H1 (cell line): Measurements from ENCODE around the gene VDR. TPM values are rescaled to one million over a fixed set of nuclear protein-coding genes. Genes with fewer than 3 reads are reported as not detected.

Experiments
- CTCF ChIA-PET: fragments of 300-600 bp; sonication (Branson Sonifier 250); formaldehyde crosslinking; loops from one replicate; lab custom pipeline; 2021; ENCODE audit not compliant: partially characterized antibody; lab: Charles Lee
- POLR2A ChIA-PET: fragments of 300-600 bp; sonication (Branson Sonifier 250); formaldehyde crosslinking; loops from one replicate; lab custom pipeline; 2021; ENCODE audit warnings: inconsistent platforms; ENCODE audit not compliant: partially characterized antibody; lab: Charles Lee
- DNase-seq, 2 experiments: peaks; one replicate each; pipeline versions ENCODE4 v3.0.0 to v3.0.0-alpha.2; 2010 to 2022; ENCODE audit warnings: low spot score in 2 of 2, low read depth in 1 of 2, mixed read lengths in 1 of 2
- FAIRE-seq: peaks from 2 replicates; lab custom pipeline; 2011; peaks lifted over from hg19 to GRCh38; lab: Jason Lieb, UNC
- H2AFZ ChIP-seq: 2 replicates; pipeline ENCODE4 v1.8.1; 2012; ENCODE audit warnings: low read length, inconsistent platforms
- H2AK5ac ChIP-seq: 2 replicates; pipeline ENCODE4 v1.6.1; 2013; ENCODE audit warnings: low read depth, low read length
- H2BK120ac ChIP-seq: replicated peaks from 2 replicates; pipeline ENCODE3; 2013; ENCODE audit warnings: low read depth, low read length, inconsistent platforms
- H2BK12ac ChIP-seq: 2 replicates; pipeline ENCODE4 v1.6.1; 2013; ENCODE audit warnings: low read depth, low read length
- H2BK15ac ChIP-seq: 2 replicates; pipeline ENCODE4 v1.6.1; 2013; ENCODE audit warnings: low read length
- H2BK20ac ChIP-seq: 2 replicates; pipeline ENCODE4 v1.6.1; 2013; ENCODE audit warnings: low read length
- H2BK5ac ChIP-seq: 2 replicates; pipeline ENCODE4 v1.6.1; 2013; ENCODE audit warnings: low read depth, low read length
- H3K14ac ChIP-seq: 2 replicates; pipeline ENCODE4 v1.6.1; 2013; ENCODE audit warnings: inconsistent platforms; ENCODE audit not compliant: insufficient read length
- H3K18ac ChIP-seq: 2 replicates; pipeline ENCODE4 v1.6.1; 2013; ENCODE audit warnings: low read length; ENCODE audit errors: extremely low read depth
- H3K23ac ChIP-seq: 2 replicates; pipeline ENCODE4 v1.6.1; 2013; ENCODE audit warnings: inconsistent platforms; ENCODE audit not compliant: insufficient read length
- H3K23me2 ChIP-seq: 2 replicates; pipeline ENCODE4 v1.6.1; 2013; ENCODE audit warnings: low read depth, low read length
- H3K27ac ChIP-seq: 2 replicates; pipeline ENCODE4 v1.6.1; 2011; ENCODE audit warnings: low read depth, low read length, inconsistent platforms
- H3K27me3 ChIP-seq, 4 experiments: replicated peaks in 1 of 4; 1 replicate in 1 of 4; 2 replicates in 3 of 4; pipeline versions ENCODE4 v1.6.1 to v1.8.1; 2011 to 2013; ENCODE audit warnings: low read length in 3 of 4, mild to moderate bottlenecking in 3 of 4, inconsistent platforms in 2 of 4, mixed read lengths in 2 of 4, moderate library complexity in 1 of 4; ENCODE audit not compliant: control insufficient read depth in 3 of 4, insufficient read depth in 3 of 4; ENCODE audit errors: extremely low read depth in 1 of 4
- H3K36me3 ChIP-seq, 4 experiments: 2 replicates each; pipeline versions ENCODE4 v1.6.1 to v1.8.1; 2011 to 2013; ENCODE audit warnings: mild to moderate bottlenecking in 4 of 4, low read length in 3 of 4, moderate library complexity in 2 of 4, control low read depth in 1 of 4, inconsistent platforms in 1 of 4; ENCODE audit not compliant: insufficient read depth in 4 of 4, control insufficient read depth in 2 of 4
- H3K4ac ChIP-seq: replicated peaks from 2 replicates; pipeline ENCODE3; 2013; ENCODE audit warnings: low read length, low read depth, mixed read lengths, inconsistent platforms; ENCODE audit not compliant: insufficient read length
- H3K4me1 ChIP-seq, 4 experiments: replicated peaks in 1 of 4; 1 replicate in 1 of 4; 2 replicates in 3 of 4; pipeline versions ENCODE4 v1.6.1 to v1.8.1; 2011 to 2013; ENCODE audit warnings: low read length in 3 of 4, inconsistent platforms in 2 of 4, mixed read lengths in 1 of 4; ENCODE audit not compliant: insufficient read depth in 4 of 4, control insufficient read depth in 3 of 4
- H3K4me2 ChIP-seq, 2 experiments: 2 replicates each; pipeline versions ENCODE4 v1.6.1 to v1.8.1; 2011 to 2013; ENCODE audit warnings: low read depth in 2 of 2, low read length in 2 of 2, control low read depth in 1 of 2, inconsistent platforms in 1 of 2, mild to moderate bottlenecking in 1 of 2; ENCODE audit not compliant: insufficient read depth in 1 of 2
- H3K4me3 ChIP-seq, 4 experiments: fragments of 200-600, 300-600 bp in 1 of 4; sonication (generic), shearing (Covaris generic), sonication (Bioruptor Twin) in 1 of 4; 2 replicates each; pipeline versions ENCODE4 v1.5.1 to v1.8.1; 2011 to 2016; ENCODE audit warnings: low read length in 4 of 4, low read depth in 3 of 4, control low read depth in 2 of 4, inconsistent platforms in 2 of 4, mild to moderate bottlenecking in 2 of 4, mixed read lengths in 1 of 4, moderate library complexity in 1 of 4; ENCODE audit not compliant: insufficient read depth in 2 of 4; ENCODE audit errors: extremely low read depth in 1 of 4
- H3K56ac ChIP-seq: replicated peaks from 2 replicates; pipeline ENCODE3; 2013; ENCODE audit warnings: low read depth, mild to moderate bottlenecking, mixed read lengths, low read length, inconsistent platforms; ENCODE audit not compliant: insufficient read length
- H3K79me1 ChIP-seq: 2 replicates; pipeline ENCODE4 v1.6.1; 2013; ENCODE audit warnings: low read depth, low read length, control low read depth
- H3K79me2 ChIP-seq, 2 experiments: 2 replicates each; pipeline versions ENCODE4 v1.6.1 to v1.8.1; 2012 to 2013; ENCODE audit warnings: low read length in 2 of 2, mild to moderate bottlenecking in 2 of 2, inconsistent platforms in 1 of 2; ENCODE audit not compliant: insufficient read depth in 2 of 2, control insufficient read depth in 1 of 2
- H3K9ac ChIP-seq, 4 experiments: replicated peaks in 1 of 4; 1 replicate in 1 of 4; 2 replicates in 3 of 4; pipeline versions ENCODE4 v1.6.1 to v1.8.1; 2011 to 2013; ENCODE audit warnings: low read depth in 3 of 4, low read length in 3 of 4, control low read depth in 2 of 4, mild to moderate bottlenecking in 2 of 4, moderate library complexity in 2 of 4, inconsistent platforms in 1 of 4; ENCODE audit errors: extremely low read depth in 1 of 4
- H3K9me3 ChIP-seq, 2 experiments: 2 replicates each; pipeline versions ENCODE4 v1.6.1 to v1.8.1; 2012 to 2013; ENCODE audit warnings: mild to moderate bottlenecking in 2 of 2, moderate library complexity in 2 of 2, control low read depth in 1 of 2, inconsistent platforms in 1 of 2, low read depth in 1 of 2, low read length in 1 of 2, mixed read lengths in 1 of 2; ENCODE audit not compliant: insufficient read depth in 2 of 2
- H4K20me1 ChIP-seq, 2 experiments: replicated peaks in 1 of 2; 2 replicates each; pipeline versions ENCODE3 to v1.8.1; 2011 to 2013; ENCODE audit warnings: inconsistent platforms in 2 of 2, low read length in 2 of 2, mild to moderate bottlenecking in 1 of 2; ENCODE audit not compliant: insufficient read depth in 2 of 2, control insufficient read depth in 1 of 2
- H4K5ac ChIP-seq: 2 replicates; pipeline ENCODE4 v1.6.1; 2013; ENCODE audit warnings: low read length, low read depth, mixed read lengths, inconsistent platforms; ENCODE audit not compliant: insufficient read length
- H4K8ac ChIP-seq: 2 replicates; pipeline ENCODE4 v1.8.0; 2013; ENCODE audit warnings: mild to moderate bottlenecking, moderate library complexity, low read length, inconsistent platforms; ENCODE audit not compliant: insufficient read depth; ENCODE audit errors: extremely low read depth
- H4K91ac ChIP-seq: replicated peaks from 2 replicates; pipeline ENCODE3; 2013; ENCODE audit warnings: low read length, mixed read lengths, inconsistent platforms; ENCODE audit not compliant: insufficient read length
- CBX5 ChIP-seq: fragments of 300-800, 300-1000 bp; sonication (generic); IDR thresholded peaks from 2 replicates; pipeline ENCODE4 v1.7.1; 2016; ENCODE audit warnings: antibody characterized with exemption, low read length, low read depth
- EZH2 ChIP-seq: fragments of 200-600 bp; sonication (generic); IDR thresholded peaks from 2 replicates; pipeline ENCODE4 v1.7.1; 2012; ENCODE audit warnings: low read depth, mild to moderate bottlenecking, moderate library complexity, low read length, inconsistent platforms; ENCODE audit not compliant: severe bottlenecking
- GTF2F1 ChIP-seq: IDR thresholded peaks from 2 replicates; pipeline ENCODE4 v1.6.1; 2012; ENCODE audit warnings: low read depth, low read length, improper control_type of control experiment, borderline replicate concordance
- KDM4A ChIP-seq: IDR thresholded peaks from one replicate; pipeline ENCODE4 v1.7.1; 2012; ENCODE audit warnings: low read depth, mild to moderate bottlenecking, moderate library complexity, low read length, inconsistent platforms; ENCODE audit not compliant: severe bottlenecking
- POU5F1 ChIP-seq: IDR thresholded peaks from 2 replicates; pipeline ENCODE4 v1.6.1; 2011; ENCODE audit warnings: low read depth, mild to moderate bottlenecking, low read length, moderate library complexity
- RBBP5 ChIP-seq: IDR thresholded peaks from 2 replicates; pipeline ENCODE4 v1.7.1; 2012; ENCODE audit warnings: low read depth, mild to moderate bottlenecking, inconsistent platforms, low read length, moderate library complexity, borderline replicate concordance
- WGBS, 2 experiments: shearing (Covaris generic) in 1 of 2; methylation state at CpG; one replicate each; pipeline versions ENCODE4 v1.1.6 to v1.1.7; 2013 to 2015; ENCODE audit warnings: low lambda C conversion rate in 2 of 2, mixed read lengths in 2 of 2, inconsistent platforms in 1 of 2, low coverage in 1 of 2, missing lambda C conversion rate in 1 of 2; ENCODE audit not compliant: insufficient replicate concordance in 2 of 2, insufficient coverage in 1 of 2, insufficient read length in 1 of 2; ENCODE audit errors: extremely low coverage in 1 of 2, missing lambda C conversion rate in 1 of 2; 5-methylcytosine and 5-hydroxymethylcytosine counted together
- polyA plus RNA-seq, 7 experiments: library from polyadenylated mRNA; depleted of rRNA in 3 of 7; stranded (reverse) in 5 of 7; unstranded in 2 of 7; fragments of >200 nt in 5 of 7; fragments of 200-250 nt in 2 of 7; gene quantifications; 1 replicate in 5 of 7; 2 replicates in 1 of 7; 4 replicates in 1 of 7; pipeline versions ENCODE4 v1.2.1 to v1.2.3, GENCODE V29; 2011 to 2013; ENCODE audit warnings: missing spikeins in 2 of 7, mixed read lengths in 2 of 7
- total RNA-seq: library from RNA; stranded (reverse); fragmentation: NEBNext Ultra II Directional; extraction: Animal tissue kit (Norgen Biotek cat#: 25700); gene quantifications from 2 replicates; pipeline ENCODE4 v1.2.1, GENCODE V29; 2021

The VDR gene
- total and polyA plus RNA-seq, 2 of the 8 experiments (the other 6 are each of a cell fraction or from before 2014, with no cell fraction given), result 0.44 to 0.65 TPM

GRCh38 chr12:47801904-47802246 lies 102.9 kb downstream of the VDR start:
- DNase-seq, result no peak
- Histone ChIP-seq H3K4ac (no peak overlapping the region), H3K56ac (no peak overlapping the region), H3K14ac (no peak overlapping the region), H3K27ac (no peak overlapping the region), H4K20me1 (peaks cover 8 to 12% of the 10 kb centered on the region in 2 experiments), H3K79me1 (peaks cover 3% of the 10 kb centered on the region; the same call in 1 of the 2 replicates), H3K4me1 (peaks cover 0 to 13% (median 4%) of the 10 kb centered on the region in 4 experiments; a peak in 5 of 7 replicates), H3K23ac (no peak overlapping the region), H4K5ac (no peak overlapping the region), H2BK12ac (no peak overlapping the region), H3K79me2 (peaks cover 0 to 63% of the 10 kb centered on the region in 2 experiments; a peak in 2 of 4 replicates), H3K18ac (no peak overlapping the region), H3K36me3 (peaks cover 0 to 2% (median under 1%) of the 10 kb centered on the region in 4 experiments; a peak in 2 of 8 replicates), H3K4me2 (no peak overlapping the region), H2BK15ac (no peak overlapping the region), H2BK120ac (no peak overlapping the region), H4K91ac (no peak overlapping the region), H3K23me2 (0 out of 2 replicates have a peak, but pooled peaks cover 1% of the 10 kb centered on the region), H3K4me3 (no peak overlapping the region), H3K9ac (no peak overlapping the region), H4K8ac (no peak overlapping the region), H3K27me3 (no peaks in the 10 kb centered on the region), H2BK20ac (no peak overlapping the region), H2AFZ (no peak overlapping the region), H2AK5ac (no peak overlapping the region), H2BK5ac (no peak overlapping the region), H3K9me3 (no peaks in the 10 kb centered on the region)
- ChIA-PET CTCF (interaction anchor here (0.6 to 58.8 kb wide), 19 partner anchors 8 to 375 kb away, joined by 3 to 2001 read pairs (median 5); partner anchors contain the start of genes ENDOU, HDAC7 and RAPGEF3), POLR2A (interaction anchor here (0.8 to 29.3 kb wide), 9 partner anchors 9 to 103 kb away, joined by 3 to 480 read pairs (median 4); partner anchors contain the start of gene VDR)
- WGBS, 2 experiments, result 72% methylated on average over 9 of the region's 9 CpGs; no CpG with 5 or more reads in 1 of the 2 experiments
- no peak for FAIRE-seq
- no peak for TF ChIP-seq CBX5
- TF ChIP-seq GTF2F1, result no peak
- no peak for TF ChIP-seq RBBP5
- no peak for TF ChIP-seq KDM4A
- TF ChIP-seq POU5F1, result no peak
- TF ChIP-seq EZH2, result no peak
